ENCODE results near the gene KIF27. TPM values are rescaled to one million over a fixed set of nuclear protein-coding genes. Genes with fewer than 3 reads are reported as not detected.
A peak's percentile ranks its signal among the peaks of the same experiment; 100 is the strongest.
"Not testable (repeated sequence)": the region's sequence is repeated elsewhere in the genome, so short reads cannot be mapped to it uniquely, and the experiment has no call there.

The KIF27 gene
- total RNA-seq, 3 donors from 2014 or later (not counting 1 experiment from before 2014, with no cell fraction given) = 4.0 to 7.7 (median 4.6) TPM

- intact Hi-C loops (cut with micrococcal nuclease) = loop anchor here (1.0 to 5.0 kb wide), 2 partner anchors 109 to 195 kb away; partner anchors contain the start of gene IDNK
- H3K36me3 Mint-ChIP-seq; DNase-seq; ATAC-seq; H3K36me3 ChIP-seq (ENCODE audit: control insufficient read depth, insufficient read depth, low read length); H3K9me3 Mint-ChIP-seq; H3K4me1 ChIP-seq (ENCODE audit: control insufficient read depth, insufficient read depth, low read length); H3K27me3 Mint-ChIP-seq (ENCODE audit: low read depth in 2 of 2); H3K27me3 ChIP-seq (ENCODE audit: control insufficient read depth, insufficient read depth, low read length); H3K9me3 ChIP-seq (ENCODE audit: control insufficient read depth, insufficient read depth, low read length): not testable (repeated sequence)
- WGBS (ENCODE audit: insufficient coverage) = under 1% methylated on average over 38 of the region's 38 CpGs
- peak overlapping the region; percentile 93 for H3K4me3 Mint-ChIP-seq
- peak overlapping the region; percentile 64 for H3K27ac ChIP-seq (ENCODE audit: low read length)
- peak overlapping the region; percentile 79 to 84 for H3K27ac Mint-ChIP-seq
- peaks cover 6 to 14% of the 10 kb centered on the region in 2 donors for H3K4me1 Mint-ChIP-seq
- H3K4me3 ChIP-seq (ENCODE audit: low read length) = peak overlapping the region; percentile 58
These were observed 104.2 kb downstream of the KIF27 start for GRCh38 chr9:83817011-83817355.

GRCh38 chr9:83815120-83815519 lies 106.1 kb downstream of the KIF27 start:
- H3K4me3 ChIP-seq (ENCODE audit: low read length); H3K9me3 ChIP-seq (ENCODE audit: control insufficient read depth, insufficient read depth, low read length); H3K27ac Mint-ChIP-seq; H3K36me3 ChIP-seq (ENCODE audit: control insufficient read depth, insufficient read depth, low read length); H3K9me3 Mint-ChIP-seq; ATAC-seq; DNase-seq; H3K4me1 ChIP-seq (ENCODE audit: control insufficient read depth, insufficient read depth, low read length); H3K27ac ChIP-seq (ENCODE audit: low read length); H3K36me3 Mint-ChIP-seq; H3K27me3 Mint-ChIP-seq (ENCODE audit: low read depth in 2 of 2); H3K27me3 ChIP-seq (ENCODE audit: control insufficient read depth, insufficient read depth, low read length): not testable (repeated sequence)
- Mint-ChIP-seq H3K4me1 (peaks cover 6 to 14% of the 10 kb centered on the region in 2 donors), H3K4me3 (peak overlapping the region; percentile 25)
- intact Hi-C loops (cut with micrococcal nuclease) = loop anchor here (5.0 kb wide), 1 partner anchor 193 kb away; the partner anchor contains the start of gene IDNK
- WGBS (ENCODE audit: insufficient coverage) = 94% methylated on average over 4 of the region's 4 CpGs

GRCh38 chr9:83809213-83809612 lies 112.0 kb downstream of the KIF27 start:
- ATAC-seq; intact Hi-C loops (cut with micrococcal nuclease); DNase-seq; H3K4me1 Mint-ChIP-seq; H3K4me1 ChIP-seq (ENCODE audit: control insufficient read depth, insufficient read depth, low read length); H3K4me3 ChIP-seq (ENCODE audit: low read length); H3K36me3 ChIP-seq (ENCODE audit: control insufficient read depth, insufficient read depth, low read length); H3K9me3 Mint-ChIP-seq; H3K27ac Mint-ChIP-seq; H3K4me3 Mint-ChIP-seq; H3K27ac ChIP-seq (ENCODE audit: low read length); H3K27me3 Mint-ChIP-seq (ENCODE audit: low read depth in 2 of 2); H3K27me3 ChIP-seq (ENCODE audit: control insufficient read depth, insufficient read depth, low read length); H3K36me3 Mint-ChIP-seq; H3K9me3 ChIP-seq (ENCODE audit: control insufficient read depth, insufficient read depth, low read length): not testable (repeated sequence)
- WGBS (ENCODE audit: insufficient coverage) = 80% methylated on average over 1 of the region's 1 CpG

- H3K4me1 Mint-ChIP-seq; H3K27me3 Mint-ChIP-seq (ENCODE audit: low read depth in 2 of 2); H3K27ac Mint-ChIP-seq; ATAC-seq; H3K9me3 Mint-ChIP-seq; H3K4me3 ChIP-seq (ENCODE audit: low read length); H3K36me3 ChIP-seq (ENCODE audit: control insufficient read depth, insufficient read depth, low read length); H3K27ac ChIP-seq (ENCODE audit: low read length); H3K9me3 ChIP-seq (ENCODE audit: control insufficient read depth, insufficient read depth, low read length); H3K4me3 Mint-ChIP-seq; DNase-seq; H3K36me3 Mint-ChIP-seq; intact Hi-C loops (cut with micrococcal nuclease); H3K27me3 ChIP-seq (ENCODE audit: control insufficient read depth, insufficient read depth, low read length); H3K4me1 ChIP-seq (ENCODE audit: control insufficient read depth, insufficient read depth, low read length): not testable (repeated sequence)
- 94% methylated on average over 7 of the region's 31 CpGs for WGBS (ENCODE audit: insufficient coverage)
These were observed 116.8 kb downstream of the KIF27 start for GRCh38 chr9:83804454-83804853.

- not testable (repeated sequence) for H3K27me3 Mint-ChIP-seq (ENCODE audit: low read depth in 2 of 2)
These were observed 117.3 kb downstream of the KIF27 start for GRCh38 chr9:83803941-83804340.

More at GRCh38 chr9:83803941-83804340, 117.3 kb downstream of the KIF27 start:
- WGBS (ENCODE audit: insufficient coverage) = 99% methylated on average over 14 of the region's 33 CpGs
- H3K4me3 Mint-ChIP-seq; H3K4me1 Mint-ChIP-seq; H3K9me3 ChIP-seq (ENCODE audit: control insufficient read depth, insufficient read depth, low read length); H3K4me3 ChIP-seq (ENCODE audit: low read length); ATAC-seq; H3K4me1 ChIP-seq (ENCODE audit: control insufficient read depth, insufficient read depth, low read length); H3K9me3 Mint-ChIP-seq; H3K27me3 ChIP-seq (ENCODE audit: control insufficient read depth, insufficient read depth, low read length); intact Hi-C loops (cut with micrococcal nuclease); H3K36me3 Mint-ChIP-seq; H3K27ac ChIP-seq (ENCODE audit: low read length); H3K27ac Mint-ChIP-seq; DNase-seq; H3K36me3 ChIP-seq (ENCODE audit: control insufficient read depth, insufficient read depth, low read length): not testable (repeated sequence)

All from natural killer cell (primary cell).